ENCODE results near the gene SLC5A10. TPM values are rescaled to one million over a fixed set of nuclear protein-coding genes. Genes with fewer than 3 reads are reported as not detected.

The SLC5A10 gene
- total RNA-seq, 4 donors from 2014 or later = not detected

GRCh38 chr17:18959071-18959844 is 7.3 kb downstream of the SLC5A10 start:
- TF ChIP-seq, protein P1, sequence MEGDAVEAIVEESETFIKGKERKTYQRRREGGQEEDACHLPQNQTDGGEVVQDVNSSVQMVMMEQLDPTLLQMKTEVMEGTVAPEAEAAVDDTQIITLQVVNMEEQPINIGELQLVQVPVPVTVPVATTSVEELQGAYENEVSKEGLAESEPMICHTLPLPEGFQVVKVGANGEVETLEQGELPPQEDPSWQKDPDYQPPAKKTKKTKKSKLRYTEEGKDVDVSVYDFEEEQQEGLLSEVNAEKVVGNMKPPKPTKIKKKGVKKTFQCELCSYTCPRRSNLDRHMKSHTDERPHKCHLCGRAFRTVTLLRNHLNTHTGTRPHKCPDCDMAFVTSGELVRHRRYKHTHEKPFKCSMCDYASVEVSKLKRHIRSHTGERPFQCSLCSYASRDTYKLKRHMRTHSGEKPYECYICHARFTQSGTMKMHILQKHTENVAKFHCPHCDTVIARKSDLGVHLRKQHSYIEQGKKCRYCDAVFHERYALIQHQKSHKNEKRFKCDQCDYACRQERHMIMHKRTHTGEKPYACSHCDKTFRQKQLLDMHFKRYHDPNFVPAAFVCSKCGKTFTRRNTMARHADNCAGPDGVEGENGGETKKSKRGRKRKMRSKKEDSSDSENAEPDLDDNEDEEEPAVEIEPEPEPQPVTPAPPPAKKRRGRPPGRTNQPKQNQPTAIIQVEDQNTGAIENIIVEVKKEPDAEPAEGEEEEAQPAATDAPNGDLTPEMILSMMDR (IDR thresholded peaks at IDR 0.05) = no peak
- ATAC-seq (ENCODE audit: low FRiP score) (no peak), DNase-seq (ENCODE audit: low spot score) (no peak)

DNA sequence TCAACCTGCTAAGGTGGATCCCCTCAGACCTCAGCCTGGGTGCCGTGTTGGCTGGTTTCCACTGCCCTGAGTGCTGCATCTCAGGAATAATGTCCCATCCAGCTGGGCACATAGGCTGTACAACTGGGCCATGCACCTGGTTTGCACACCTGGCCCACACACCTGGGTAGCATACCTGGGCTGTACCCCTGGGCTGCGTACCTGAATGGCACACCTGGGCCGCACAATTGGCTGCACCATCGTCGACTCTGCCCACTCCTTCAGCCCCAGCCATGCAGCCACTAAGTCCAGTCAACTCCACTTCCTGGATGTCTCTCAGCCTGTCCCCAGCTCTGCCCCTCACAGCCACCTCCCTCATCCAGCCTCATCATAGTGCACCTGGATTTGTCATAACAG is 7.9 kb downstream of the SLC5A10 start:
- ATAC-seq (ENCODE audit: low FRiP score) = no peak
- TF ChIP-seq, protein P1 (IDR thresholded peaks at IDR 0.05) = no peak
- DNase-seq (ENCODE audit: low spot score) = no peak

- TF ChIP-seq, protein P1 (IDR thresholded peaks at IDR 0.05) = no peak
- ATAC-seq (ENCODE audit: low FRiP score) = no peak
- no peak for DNase-seq (ENCODE audit: low spot score)
These were observed 8.3 kb downstream of the SLC5A10 start for GRCh38 chr17:18960241-18960665.

GRCh38 chr17:18960803-18961511 is 9.0 kb downstream of the SLC5A10 start:
- TF ChIP-seq, protein P1 (IDR thresholded peaks at IDR 0.05) = peak in 2 of 3 donors; percentile 36 to 44
- ATAC-seq (ENCODE audit: low FRiP score) (peak; percentile 51), DNase-seq (ENCODE audit: low spot score) (peak; percentile 85)

GRCh38 chr17:18961634-18962493 is 9.9 kb downstream of the SLC5A10 start:
- DNase-seq (ENCODE audit: low spot score) (no peak), ATAC-seq (ENCODE audit: low FRiP score) (peak; percentile 84)
- TF ChIP-seq, protein P1 (IDR thresholded peaks at IDR 0.05) = no peak

DNA sequence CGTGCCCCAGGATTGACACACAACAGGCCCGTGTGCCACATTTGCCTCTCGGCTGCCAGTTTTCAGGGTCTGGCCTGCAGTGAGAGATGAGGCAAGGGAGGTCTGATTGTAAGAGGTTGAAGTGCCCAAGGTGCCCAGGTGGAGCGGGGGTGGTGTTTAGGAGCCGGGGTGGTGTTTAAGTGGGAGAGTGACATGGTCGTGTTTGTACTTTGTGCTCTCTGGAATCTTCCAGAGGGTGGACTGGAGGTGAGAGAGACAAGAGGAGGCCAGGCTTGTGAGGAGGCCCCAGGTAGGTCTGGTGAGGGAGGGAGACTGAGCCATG is 10.5 kb downstream of the SLC5A10 start:
- DNase-seq (ENCODE audit: low spot score) (no peak), ATAC-seq (ENCODE audit: low FRiP score) (no peak)
- TF ChIP-seq, protein P1 (IDR thresholded peaks at IDR 0.05) = no peak

Data from omental fat pad (tissue), 4 donors.